ENCODE results near the gene POLR3K. TPM values are rescaled to one million over a fixed set of nuclear protein-coding genes. Genes with fewer than 3 reads are reported as not detected.
"Not testable (repeated sequence)": the region's sequence is repeated elsewhere in the genome, so short reads cannot be mapped to it uniquely, and the experiment has no call there.

Gene POLR3K
- total RNA-seq, 1 donor from 2014 or later, result 4.8 TPM

DNA sequence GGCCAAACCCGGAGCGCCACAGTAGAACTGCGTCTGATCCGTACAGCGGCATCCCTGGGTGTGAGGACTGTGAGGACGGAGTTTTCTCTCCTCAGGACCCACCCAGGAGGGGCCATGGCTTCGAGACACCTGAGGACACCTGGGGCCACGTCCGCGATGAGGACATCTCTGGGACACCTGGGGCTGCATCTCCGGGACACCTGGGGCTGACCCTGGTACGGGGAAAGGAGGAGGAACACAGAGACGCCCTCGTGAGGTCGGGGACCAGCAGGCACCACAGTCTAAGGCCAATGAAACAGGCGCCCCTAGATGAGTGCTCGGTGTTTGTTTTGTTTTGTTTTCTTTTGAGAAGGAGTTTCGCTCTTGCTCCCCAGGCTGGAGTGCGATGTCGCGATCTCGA is 29.3 kb downstream of the POLR3K start:
- DNase-seq (ENCODE audit: extremely low read depth, low read depth, low spot score), result not testable (repeated sequence)

DNA sequence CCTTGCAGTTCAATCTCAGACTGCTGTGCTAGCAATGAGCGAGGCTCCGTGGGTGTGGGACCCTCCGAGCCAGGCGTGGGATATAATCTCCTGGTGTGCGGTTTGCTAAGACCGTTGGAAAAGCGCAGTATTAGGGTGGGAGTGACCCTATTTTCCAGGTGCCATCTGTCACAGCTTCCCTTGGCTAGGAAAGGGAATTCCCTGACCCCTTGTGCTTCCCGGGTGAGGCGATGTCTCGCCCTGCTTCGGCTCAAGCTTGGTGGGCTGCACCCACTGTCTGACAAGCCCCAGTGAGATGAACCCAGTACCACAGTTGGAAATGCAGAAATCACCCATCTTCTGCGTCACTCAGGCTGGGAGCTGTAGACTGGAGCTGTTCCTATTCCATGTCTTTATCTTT is 32.5 kb downstream of the POLR3K start:
- DNase-seq (ENCODE audit: extremely low read depth, low read depth, low spot score), result not testable (repeated sequence)

DNA sequence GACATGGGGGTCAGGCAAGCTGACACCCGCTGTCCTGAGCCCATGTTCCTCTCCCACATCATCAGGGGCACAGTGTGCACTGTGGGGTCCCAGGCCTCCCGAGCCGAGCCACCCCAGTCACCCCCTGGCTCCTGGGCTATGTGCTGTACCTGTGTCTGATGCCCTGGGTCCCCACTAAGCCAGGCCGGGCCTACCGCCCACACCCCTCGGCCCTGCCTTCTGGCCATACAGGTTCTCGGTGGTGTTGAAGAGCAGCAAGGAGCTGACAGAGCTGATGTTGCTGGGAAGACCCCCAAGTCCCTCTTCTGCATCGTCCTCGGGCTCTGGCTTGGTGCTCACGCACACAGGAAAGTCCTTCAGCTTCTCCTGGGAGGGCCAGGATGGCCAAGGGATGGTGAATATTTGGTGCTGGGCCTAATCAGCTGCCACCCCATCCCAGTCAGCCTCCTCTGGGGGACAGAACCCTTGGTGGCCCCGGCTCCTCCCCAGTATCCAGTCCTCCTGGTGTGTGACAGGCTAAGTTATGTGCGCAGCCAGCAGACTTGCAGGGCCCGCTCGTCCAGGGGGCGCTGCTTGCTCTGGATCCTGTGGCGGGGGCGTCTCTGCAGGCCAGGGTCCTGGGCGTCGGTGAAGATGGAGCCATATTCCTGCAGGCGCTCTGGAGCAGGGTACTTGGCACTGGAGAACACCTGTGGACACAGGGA is 36.2 kb downstream of the POLR3K start:
- DNase-seq (ENCODE audit: extremely low read depth, low read depth, low spot score), result not testable (repeated sequence)

DNA sequence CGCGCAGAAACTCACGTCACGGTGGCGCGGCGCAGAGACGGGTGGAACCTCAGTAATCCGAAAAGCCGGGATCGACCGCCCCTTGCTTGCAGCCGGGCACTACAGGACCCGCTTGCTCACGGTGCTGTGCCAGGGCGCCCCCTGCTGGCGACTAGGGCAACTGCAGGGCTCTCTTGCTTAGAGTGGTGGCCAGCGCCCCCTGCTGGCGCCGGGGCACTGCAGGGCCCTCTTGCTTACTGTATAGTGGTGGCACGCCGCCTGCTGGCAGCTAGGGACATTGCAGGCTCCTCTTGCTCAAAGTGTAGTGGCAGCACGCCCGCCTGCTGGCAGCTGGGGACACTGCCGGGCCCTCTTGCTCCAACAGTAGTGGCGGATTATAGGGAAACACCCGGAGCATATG is 42.6 kb downstream of the POLR3K start:
- DNase-seq (ENCODE audit: extremely low read depth, low read depth, low spot score), result not testable (repeated sequence)

DNA sequence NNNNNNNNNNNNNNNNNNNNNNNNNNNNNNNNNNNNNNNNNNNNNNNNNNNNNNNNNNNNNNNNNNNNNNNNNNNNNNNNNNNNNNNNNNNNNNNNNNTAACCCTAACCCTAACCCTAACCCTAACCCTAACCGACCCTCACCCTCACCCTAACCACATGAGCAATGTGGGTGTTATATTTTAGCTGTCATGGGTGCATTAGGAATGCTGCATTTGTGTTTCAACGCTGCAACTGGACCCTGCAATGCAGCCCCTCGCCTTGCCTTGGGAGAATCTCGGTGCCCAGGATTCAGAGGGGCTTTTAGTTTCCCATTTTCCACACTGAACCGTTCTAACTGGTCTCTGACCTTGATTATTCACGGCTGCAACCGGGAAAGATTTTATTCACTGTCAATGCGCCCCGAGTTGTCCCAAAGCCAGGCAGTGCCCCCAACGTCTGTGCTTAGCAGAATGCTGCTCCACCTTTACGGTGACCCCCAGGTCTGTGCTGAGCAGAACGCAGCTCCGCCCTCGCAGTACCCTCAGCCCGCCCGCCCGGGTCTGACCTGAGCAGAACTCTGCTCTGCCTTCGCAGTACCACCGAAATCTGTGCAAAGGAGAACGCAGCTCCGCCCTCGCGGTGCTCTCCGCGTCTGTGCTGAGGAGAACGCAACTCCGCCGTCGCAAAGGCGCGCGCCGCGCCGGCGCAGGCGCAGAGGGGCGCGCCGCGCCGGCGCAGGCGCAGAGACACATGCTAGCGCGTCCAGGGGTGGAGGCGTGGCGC is 43.3 kb downstream of the POLR3K start:
- DNase-seq (ENCODE audit: extremely low read depth, low read depth, low spot score), result no peak

Other genes with a start within 250 kb of the POLR3K start
- 20.7 and 25.1 TPM in 2 replicates for gene SNRNP25, start 220 bp upstream of the POLR3K start, total RNA-seq
- gene RHBDF1, start 19.0 kb upstream of the POLR3K start, total RNA-seq, result 46.6 and 75.5 TPM in 2 replicates
- gene MPG, start 24.6 kb upstream of the POLR3K start, total RNA-seq, result 174 and 190 TPM in 2 replicates
- gene NPRL3, start 85.1 kb upstream of the POLR3K start, total RNA-seq, result 15.1 and 39.6 TPM in 2 replicates
- not detected in 2 replicates for gene HBZ, start 99.0 kb upstream of the POLR3K start, total RNA-seq
- not detected in 2 replicates for gene HBM, start 112.4 kb upstream of the POLR3K start, total RNA-seq
- not detected in 2 replicates for gene HBA2, start 119.3 kb upstream of the POLR3K start, total RNA-seq
- not detected in 2 replicates for gene HBA1, start 123.1 kb upstream of the POLR3K start, total RNA-seq
- gene HBQ1, start 126.9 kb upstream of the POLR3K start, total RNA-seq, result 3.7 and 4.9 TPM in 2 replicates
- 45.6 and 85.6 TPM in 2 replicates for gene LUC7L, start 175.8 kb upstream of the POLR3K start, total RNA-seq
- 112 and 124 TPM in 2 replicates for gene FAM234A, start 181.2 kb upstream of the POLR3K start, total RNA-seq
- 2.3 and 3.9 TPM in 2 replicates for gene RGS11, start 222.3 kb upstream of the POLR3K start, total RNA-seq
- gene ARHGDIG, start 227.0 kb upstream of the POLR3K start, total RNA-seq, result 0.64 and 4.0 TPM in 2 replicates
- 0.23 TPM in 1 of 2 replicates, not detected in the other for gene PDIA2, start 229.6 kb upstream of the POLR3K start, total RNA-seq

Data from glomerular endothelial cell (primary cell).